ENCODE data around the gene SCAF8. TPM values are rescaled to one million over a fixed set of nuclear protein-coding genes. Genes with fewer than 3 reads are reported as not detected.

The SCAF8 gene
- total RNA-seq, 1 donor from 2014 or later, result 12.2 TPM

GRCh38 chr6:154878871-154879491 lies 145.8 kb downstream of the SCAF8 start:
- no peak for ATAC-seq

GRCh38 chr6:154882107-154882506 lies 148.9 kb downstream of the SCAF8 start:
- no peak for ATAC-seq
- DNase-seq (ENCODE audit: low spot score), result no peak

More at GRCh38 chr6:154878871-154879491, 145.8 kb downstream of the SCAF8 start:
- DNase-seq (ENCODE audit: low spot score), result no peak

Other genes with a start within 250 kb of the SCAF8 start
- gene CNKSR3, start 222.7 kb upstream of the SCAF8 start, total RNA-seq, result 42.9 TPM